ENCODE measurements around the gene GPR84. TPM values are rescaled to one million over a fixed set of nuclear protein-coding genes. Genes with fewer than 3 reads are reported as not detected.

The GPR84 gene
- total and polyA plus RNA-seq, 2 experiments from 2014 or later = not detected

DNA sequence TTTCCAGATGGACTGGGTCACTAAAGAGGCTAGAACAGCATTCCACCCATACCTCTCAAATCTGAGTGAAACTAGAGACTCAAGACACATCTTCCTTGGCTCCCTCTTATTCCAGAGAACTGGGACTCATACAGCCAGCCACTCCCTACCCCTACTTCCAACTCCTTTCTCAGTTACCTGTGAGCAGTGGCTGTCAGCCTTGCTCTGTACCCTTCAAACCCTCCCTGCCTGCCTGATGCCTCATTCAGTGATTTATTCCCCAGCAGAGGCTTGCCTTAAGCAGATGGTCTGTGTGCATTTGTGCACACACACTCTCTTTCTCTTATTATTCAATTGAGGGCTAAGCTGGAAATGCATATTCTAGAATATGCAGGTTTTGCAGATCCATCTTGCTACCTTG, 14.6 kb downstream of the GPR84 start:
- no peak overlapping the region for H3K27ac ChIP-seq
- peaks cover 22% of the 10 kb centered on the region for H3K4me1 ChIP-seq (ENCODE audit: insufficient read depth)
- H3K4me3 ChIP-seq = no peak overlapping the region
- H2AFZ ChIP-seq = no peak overlapping the region
- no peaks in the 10 kb centered on the region for H4K20me1 ChIP-seq (ENCODE audit: insufficient read depth)
- in situ Hi-C loops (cut with MboI) = no loop called here
- H3K4me2 ChIP-seq (ENCODE audit: unreplicated experiment) = no peak overlapping the region
- no peaks in the 10 kb centered on the region for H3K9me2 ChIP-seq (ENCODE audit: insufficient read depth)
- 0 out of 2 replicates have a peak, but pooled peaks cover 4% of the 10 kb centered on the region for H3K79me2 ChIP-seq (ENCODE audit: insufficient read depth)
- no peak for DNase-seq
- H3F3A ChIP-seq (ENCODE audit: insufficient read depth) = peaks cover 48% of the 10 kb centered on the region; the same call in 1 of the 2 replicates
- H3K36me3 ChIP-seq (ENCODE audit: low read depth) = peaks cover 41% of the 10 kb centered on the region; the same call in 1 of the 2 replicates
- no peak overlapping the region for H3K9ac ChIP-seq
- H3K9me3 ChIP-seq (ENCODE audit: low read depth) = no peaks in the 10 kb centered on the region
- no peaks in the 10 kb centered on the region for H3K27me3 ChIP-seq (replicated peaks; ENCODE audit: insufficient read depth)
- TF ChIP-seq EZH2 (IDR thresholded peaks at IDR 0.05; ENCODE audit: insufficient read depth, poor library complexity, severe bottlenecking) (no peak), EZH2phosphoT487 (IDR thresholded peaks at IDR 0.05; ENCODE audit: insufficient read depth, low read depth) (no peak)

GRCh38 chr12:54349036-54349435, 15.2 kb downstream of the GPR84 start:
- no peak for TF ChIP-seq EZH2 (IDR thresholded peaks at IDR 0.05; ENCODE audit: insufficient read depth, poor library complexity, severe bottlenecking)
- TF ChIP-seq EZH2phosphoT487 (IDR thresholded peaks at IDR 0.05; ENCODE audit: insufficient read depth, low read depth) = no peak
- Histone ChIP-seq H3K4me2 (ENCODE audit: unreplicated experiment) (no peak overlapping the region), H3K9ac (no peak overlapping the region), H3F3A (ENCODE audit: insufficient read depth) (peaks cover 48% of the 10 kb centered on the region; the same call in 1 of the 2 replicates), H3K9me2 (ENCODE audit: insufficient read depth) (no peaks in the 10 kb centered on the region), H3K27ac (no peak overlapping the region), H4K20me1 (ENCODE audit: insufficient read depth) (no peaks in the 10 kb centered on the region), H3K27me3 (replicated peaks; ENCODE audit: insufficient read depth) (no peaks in the 10 kb centered on the region), H3K4me3 (no peak overlapping the region), H3K9me3 (ENCODE audit: low read depth) (no peaks in the 10 kb centered on the region), H3K36me3 (ENCODE audit: low read depth) (peaks cover 47% of the 10 kb centered on the region; the same call in 1 of the 2 replicates), H3K79me2 (ENCODE audit: insufficient read depth) (0 out of 2 replicates have a peak, but pooled peaks cover 5% of the 10 kb centered on the region), H2AFZ (no peak overlapping the region), H3K4me1 (ENCODE audit: insufficient read depth) (peaks cover 22% of the 10 kb centered on the region)
- whole genome bisulfite sequencing, 2 experiments (ENCODE audit: low coverage in 1 of 2, low lambda C conversion rate in 2 of 2, missing lambda C conversion rate in 2 of 2) = 77 to 85% methylated on average over 4 of the region's 4 CpGs
- no peak for DNase-seq
- in situ Hi-C loops (cut with MboI) = no loop called here

DNA sequence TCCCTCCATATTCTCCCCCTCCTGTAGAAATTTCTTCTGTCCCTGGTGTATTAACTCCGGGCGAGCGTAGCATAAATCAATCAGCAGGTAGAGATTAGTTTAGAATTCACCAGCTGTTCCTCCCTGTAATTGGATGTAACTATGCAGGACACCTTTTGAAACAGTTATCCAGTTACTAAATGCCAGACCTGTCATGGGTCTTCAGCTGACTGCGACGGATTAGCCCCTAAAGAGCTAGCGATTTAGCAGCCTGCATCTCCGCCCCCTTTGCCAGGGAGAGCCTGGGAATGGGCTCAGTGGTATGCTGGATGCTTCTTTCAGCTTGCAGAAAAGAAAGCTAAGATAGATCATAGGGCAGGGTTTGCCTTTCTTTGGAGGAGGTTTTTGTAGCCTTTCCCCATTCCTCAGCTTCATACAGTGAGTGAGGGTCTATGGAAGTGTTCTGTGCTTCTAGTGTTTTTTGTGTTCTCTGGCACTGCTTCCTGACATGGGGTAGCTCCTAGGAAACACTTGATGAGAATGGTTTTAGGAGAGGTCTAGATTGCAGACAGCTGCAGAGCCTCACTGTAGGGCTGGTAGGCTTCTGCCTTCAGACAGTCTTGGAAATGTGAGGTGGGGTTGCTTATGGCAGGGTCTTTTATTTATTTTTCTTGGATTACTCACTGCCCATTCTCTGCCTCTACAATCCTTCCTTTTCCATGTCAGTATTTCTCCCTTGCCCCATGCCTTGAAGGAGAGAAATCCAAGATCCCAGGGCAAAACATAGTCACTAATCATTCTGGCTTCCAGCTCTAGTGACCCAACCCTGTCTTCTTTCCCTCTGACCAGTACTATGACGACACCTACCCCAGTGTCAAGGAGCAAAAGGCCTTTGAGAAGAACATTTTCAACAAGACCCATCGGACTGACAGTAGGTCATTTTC, 22.6 kb downstream of the GPR84 start:
- WGBS, 2 experiments (ENCODE audit: low coverage in 1 of 2, low lambda C conversion rate in 2 of 2, missing lambda C conversion rate in 2 of 2) = 85 to 90% methylated on average over 9 of the region's 9 CpGs
- TF ChIP-seq EZH2 (IDR thresholded peaks at IDR 0.05; ENCODE audit: insufficient read depth, poor library complexity, severe bottlenecking) = no peak
- TF ChIP-seq EZH2phosphoT487 (IDR thresholded peaks at IDR 0.05; ENCODE audit: insufficient read depth, low read depth) = no peak

GRCh38 chr12:54340846-54341245, 23.4 kb downstream of the GPR84 start:
- Histone ChIP-seq H4K20me1 (ENCODE audit: insufficient read depth) (peaks cover 12% of the 10 kb centered on the region; the same call in 1 of the 2 replicates), H3K27me3 (replicated peaks; ENCODE audit: insufficient read depth) (no peaks in the 10 kb centered on the region), H3K27ac (no peak overlapping the region), H3F3A (ENCODE audit: insufficient read depth) (peaks cover 29% of the 10 kb centered on the region), H3K9ac (no peak overlapping the region), H3K4me1 (ENCODE audit: insufficient read depth) (peaks cover 18% of the 10 kb centered on the region), H3K4me3 (no peak overlapping the region), H3K36me3 (ENCODE audit: low read depth) (peaks cover 26% of the 10 kb centered on the region), H3K79me2 (ENCODE audit: insufficient read depth) (peaks cover 78% of the 10 kb centered on the region), H3K9me2 (ENCODE audit: insufficient read depth) (no peaks in the 10 kb centered on the region), H3K9me3 (ENCODE audit: low read depth) (no peaks in the 10 kb centered on the region), H2AFZ (no peak overlapping the region), H3K4me2 (ENCODE audit: unreplicated experiment) (no peak overlapping the region)
- in situ Hi-C loops (cut with MboI) = no loop called here
- TF ChIP-seq EZH2 (IDR thresholded peaks at IDR 0.05; ENCODE audit: insufficient read depth, poor library complexity, severe bottlenecking) = no peak
- TF ChIP-seq EZH2phosphoT487 (IDR thresholded peaks at IDR 0.05; ENCODE audit: insufficient read depth, low read depth) = no peak
- no peak for DNase-seq
- 87 to 95% methylated on average over 7 of the region's 7 CpGs for WGBS, 2 experiments (ENCODE audit: low coverage in 1 of 2, low lambda C conversion rate in 2 of 2, missing lambda C conversion rate in 2 of 2)

More for the DNA sequence above, 22.6 kb downstream of the GPR84 start:
- peaks cover 71% of the 10 kb centered on the region for H3K79me2 ChIP-seq (ENCODE audit: insufficient read depth)
- H4K20me1 ChIP-seq (ENCODE audit: insufficient read depth) = peaks cover 12% of the 10 kb centered on the region; the same call in 1 of the 2 replicates
- H3K9me2 ChIP-seq (ENCODE audit: insufficient read depth) = no peaks in the 10 kb centered on the region
- peaks cover 18% of the 10 kb centered on the region for H3K4me1 ChIP-seq (ENCODE audit: insufficient read depth)
- no peak overlapping the region for H3K4me3 ChIP-seq
- no peak overlapping the region for H3K9ac ChIP-seq
- no peaks in the 10 kb centered on the region for H3K27me3 ChIP-seq (replicated peaks; ENCODE audit: insufficient read depth)
- peaks cover 30% of the 10 kb centered on the region for H3K36me3 ChIP-seq (ENCODE audit: low read depth)
- no peak overlapping the region for H2AFZ ChIP-seq
- H3K9me3 ChIP-seq (ENCODE audit: low read depth) = no peaks in the 10 kb centered on the region
- no peak overlapping the region for H3K4me2 ChIP-seq (ENCODE audit: unreplicated experiment)
- peaks cover 28% of the 10 kb centered on the region for H3F3A ChIP-seq (ENCODE audit: insufficient read depth)
- DNase-seq = no peak
- H3K27ac ChIP-seq = no peak overlapping the region
- in situ Hi-C loops (cut with MboI) = no loop called here
